ENCODE data around the gene PIGBOS1.
A peak's percentile ranks its signal among the peaks of the same experiment; 100 is the strongest.
"Not testable (repeated sequence)": the region's sequence is repeated elsewhere in the genome, so short reads cannot be mapped to it uniquely, and the experiment has no call there.

Gene PIGBOS1

DNA sequence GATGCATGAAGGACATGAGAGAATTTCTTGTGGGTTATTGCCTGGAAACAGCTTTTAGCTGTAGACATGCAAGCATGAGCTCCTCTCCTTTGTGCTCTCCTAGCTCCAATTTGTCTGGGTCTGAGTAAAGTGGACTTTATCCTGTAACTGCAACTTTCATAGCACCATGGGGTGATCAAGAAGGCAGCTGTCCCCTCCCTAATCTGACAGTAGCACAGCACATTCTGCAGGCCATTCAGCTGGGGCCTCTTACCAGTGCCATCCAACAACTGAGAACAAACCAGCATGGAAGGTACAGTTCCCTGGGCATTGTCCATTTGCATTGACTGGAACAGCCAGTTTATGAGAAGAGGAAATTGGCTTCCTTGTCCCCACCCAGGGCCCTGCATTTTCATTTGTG is 21.6 kb downstream of the PIGBOS1 start:
- no peak for DNase-seq (ENCODE audit: low read depth in 2 of 2)

DNA sequence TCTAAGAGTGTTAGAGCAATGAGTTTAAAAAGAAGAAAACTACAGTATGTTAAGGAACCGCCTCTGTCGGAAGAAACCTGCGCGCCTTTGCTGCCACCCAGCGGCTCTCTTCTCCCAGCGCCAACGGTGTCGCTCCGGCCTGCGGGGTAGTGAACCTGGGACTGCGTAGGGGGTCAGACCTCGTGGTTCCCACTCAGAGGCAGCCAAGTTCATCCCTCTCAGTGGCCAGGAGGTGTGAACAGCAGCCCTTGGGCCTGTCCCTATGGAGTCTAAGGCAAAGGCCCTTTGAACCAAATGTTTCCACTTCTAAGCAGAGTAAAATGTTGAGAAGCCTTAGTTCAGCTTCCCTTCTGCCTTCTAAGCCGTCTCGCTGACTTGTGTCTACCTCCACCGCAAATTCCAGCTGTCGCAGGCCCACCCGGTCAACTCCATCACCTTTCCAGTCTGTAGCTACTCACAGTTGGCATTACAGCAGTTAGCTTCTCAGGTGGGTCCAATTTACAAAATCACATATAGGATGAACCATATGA is 28.3 kb downstream of the PIGBOS1 start:
- peak; percentile 71 to 82 for DNase-seq (ENCODE audit: low read depth in 2 of 2)

DNA sequence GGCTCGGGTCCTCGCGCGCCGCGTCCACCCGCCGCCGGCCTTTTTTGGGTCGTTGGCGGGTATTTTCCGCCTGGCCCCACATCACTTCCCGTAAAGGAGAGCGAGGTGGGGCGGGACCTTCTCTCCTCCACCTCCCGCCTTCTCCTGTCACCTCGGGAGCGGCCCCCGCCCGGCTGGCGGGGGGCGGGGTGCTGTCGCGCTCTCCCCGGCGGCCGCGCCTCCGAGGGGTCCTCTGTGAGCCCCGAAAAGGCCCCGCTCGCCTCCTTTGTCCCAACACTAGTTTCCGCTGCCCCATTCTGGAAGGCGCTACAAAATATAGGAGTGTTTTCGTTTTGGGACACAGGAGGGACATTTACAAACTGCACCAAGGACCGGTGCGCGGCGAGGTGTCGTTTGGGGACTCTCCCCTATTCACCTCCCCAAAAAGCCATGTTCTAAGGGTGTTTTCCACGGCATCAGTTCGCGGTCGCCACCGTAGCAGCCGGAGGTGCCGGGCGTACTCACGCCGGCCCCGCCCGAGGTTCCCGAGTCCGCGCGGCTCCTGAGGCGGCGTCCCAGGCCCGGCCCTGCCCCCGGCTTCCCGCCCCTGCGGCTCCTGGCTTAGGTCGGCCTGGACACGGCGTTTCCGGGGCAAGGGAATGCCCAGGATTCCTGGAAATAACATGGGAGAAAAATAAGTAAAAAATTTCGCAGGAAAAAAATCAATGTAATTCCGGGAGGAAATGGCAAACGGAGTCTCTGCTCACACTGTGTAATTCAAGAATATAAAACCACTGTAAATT is 29.0 kb downstream of the PIGBOS1 start, which contains the start of gene RAB27A:
Gene RAB27A (minus strand): TSS at position 68 of the 782 bp plus-strand sequence. CDS start 54,879 bp downstream, outside the sequence.
- peak; percentile 68 to 76 for DNase-seq (ENCODE audit: low read depth in 2 of 2)

DNA sequence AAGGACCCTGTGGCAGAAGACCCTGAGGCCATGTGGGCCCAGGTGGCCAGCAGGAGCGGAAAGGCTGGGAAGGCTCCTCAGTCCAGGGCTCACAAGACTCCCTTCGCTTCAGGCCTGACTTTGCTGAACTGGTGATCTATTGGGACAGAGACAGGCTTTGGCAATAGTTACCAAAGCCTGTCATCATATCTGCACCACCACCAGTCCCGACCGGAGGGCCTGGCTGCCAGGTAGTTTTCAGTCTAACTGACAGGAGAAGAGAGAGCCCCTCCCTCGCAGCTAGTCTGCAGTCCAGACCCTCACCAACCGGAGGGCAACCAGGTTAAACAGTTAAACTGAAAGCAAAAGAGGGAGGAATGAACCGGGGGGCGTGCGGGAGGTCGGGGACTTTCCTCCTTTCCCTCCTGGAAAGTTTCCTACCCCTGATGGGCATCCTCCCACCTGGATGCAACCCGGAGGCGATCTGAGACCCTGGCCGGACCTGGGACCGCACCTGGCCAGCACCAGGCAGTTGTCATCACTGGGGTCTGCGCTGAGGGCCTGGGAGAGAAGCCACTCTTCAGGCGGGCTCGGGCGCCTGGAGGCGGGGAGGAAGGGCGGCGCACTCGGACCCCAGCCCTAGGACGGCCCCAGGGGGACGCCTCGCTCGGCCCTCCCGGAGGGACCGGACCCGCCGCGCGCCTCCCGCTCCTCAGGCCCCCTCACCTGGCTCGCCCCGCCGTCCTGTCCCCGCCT is 29.7 kb downstream of the PIGBOS1 start:
- DNase-seq (ENCODE audit: low read depth in 2 of 2), result no peak

DNA sequence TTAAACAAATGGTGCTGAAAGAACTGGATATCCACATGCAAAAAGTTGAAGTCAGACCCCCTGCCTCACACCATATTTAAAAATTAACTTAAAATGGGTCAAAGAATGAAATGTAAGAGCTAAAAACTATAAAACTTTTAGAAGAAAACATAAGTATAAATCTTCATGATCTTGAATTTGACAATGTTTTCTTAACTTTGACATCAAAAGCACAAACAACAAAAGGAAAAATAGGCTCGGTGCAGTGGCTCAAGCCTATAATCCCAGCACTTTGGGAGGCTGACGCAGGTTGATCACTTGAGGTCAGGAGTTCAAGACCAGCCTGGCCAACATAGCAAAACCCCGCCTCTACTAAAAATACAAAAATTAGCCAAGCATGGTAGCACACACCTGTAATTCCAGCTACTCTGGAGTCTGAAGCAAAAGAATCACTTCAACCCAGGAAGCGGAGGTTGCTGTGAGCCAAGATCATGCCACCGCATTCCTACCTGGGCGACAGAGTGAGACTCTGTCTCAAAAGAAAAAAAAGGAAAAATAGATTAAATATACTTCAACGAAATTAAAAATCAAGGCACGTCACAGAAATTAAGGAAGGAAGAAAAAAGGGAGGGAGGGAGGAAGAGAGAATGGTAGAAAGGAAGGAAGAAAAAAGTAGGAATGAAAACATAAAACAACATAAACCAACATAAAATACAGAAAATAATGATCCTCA is 30.8 kb downstream of the PIGBOS1 start:
- DNase-seq (ENCODE audit: low read depth in 2 of 2), result no peak

DNA sequence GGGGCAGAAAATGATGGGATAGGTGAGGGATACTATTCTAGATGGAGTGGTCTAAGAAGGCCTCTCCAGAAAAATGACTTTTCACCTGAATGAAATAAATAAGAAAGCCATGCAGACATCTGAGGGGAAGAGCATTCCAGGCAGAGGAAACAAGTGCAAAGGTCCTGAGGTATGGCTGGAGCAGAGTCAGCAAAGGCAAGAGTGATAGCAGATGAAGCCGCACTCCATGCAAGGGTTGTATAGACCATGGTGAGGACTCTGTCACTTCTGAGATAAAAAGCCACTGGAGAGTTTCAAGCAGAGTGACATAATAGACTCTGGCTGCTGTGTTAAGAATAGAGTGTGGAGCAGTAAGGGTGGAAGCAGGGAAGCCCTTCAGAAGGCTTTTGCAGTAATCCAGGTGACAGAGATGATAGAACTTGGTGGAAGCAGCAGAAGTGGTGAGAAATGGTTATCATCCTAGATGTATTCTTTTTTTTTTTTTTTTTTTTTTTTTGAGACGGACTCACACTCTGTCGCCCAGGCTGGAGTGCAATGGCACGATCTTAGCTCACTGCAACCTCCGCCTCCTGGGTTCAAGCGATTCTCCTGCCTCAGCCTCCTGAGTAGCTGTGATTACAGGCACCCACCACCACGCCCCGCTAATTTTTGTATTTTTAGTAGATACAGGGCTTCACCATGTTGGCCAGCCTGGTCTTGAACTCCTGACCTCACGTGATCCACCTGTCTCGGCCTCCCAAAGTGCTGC is 32.3 kb downstream of the PIGBOS1 start:
- DNase-seq (ENCODE audit: low read depth in 2 of 2), result not testable (repeated sequence)

DNA sequence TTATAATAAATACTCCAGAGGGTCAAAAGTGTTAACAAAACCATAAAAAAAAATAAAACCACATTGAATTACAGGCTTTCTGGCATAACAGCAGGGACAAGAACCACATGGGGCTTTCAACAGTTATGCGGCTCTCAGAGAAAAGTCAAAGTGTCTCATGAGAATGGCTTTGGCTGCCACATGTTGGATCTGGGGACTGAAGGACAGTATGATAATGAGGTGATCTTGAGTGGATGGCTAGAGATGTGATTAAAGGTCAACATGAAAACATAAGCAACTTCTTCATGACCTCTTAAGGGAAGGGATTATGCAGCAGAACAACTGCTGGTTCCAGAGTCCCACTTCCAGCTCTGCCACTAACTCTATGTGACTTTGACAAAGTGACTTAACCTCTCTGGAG is 34.5 kb downstream of the PIGBOS1 start:
- DNase-seq (ENCODE audit: low read depth in 2 of 2), result no peak

DNA sequence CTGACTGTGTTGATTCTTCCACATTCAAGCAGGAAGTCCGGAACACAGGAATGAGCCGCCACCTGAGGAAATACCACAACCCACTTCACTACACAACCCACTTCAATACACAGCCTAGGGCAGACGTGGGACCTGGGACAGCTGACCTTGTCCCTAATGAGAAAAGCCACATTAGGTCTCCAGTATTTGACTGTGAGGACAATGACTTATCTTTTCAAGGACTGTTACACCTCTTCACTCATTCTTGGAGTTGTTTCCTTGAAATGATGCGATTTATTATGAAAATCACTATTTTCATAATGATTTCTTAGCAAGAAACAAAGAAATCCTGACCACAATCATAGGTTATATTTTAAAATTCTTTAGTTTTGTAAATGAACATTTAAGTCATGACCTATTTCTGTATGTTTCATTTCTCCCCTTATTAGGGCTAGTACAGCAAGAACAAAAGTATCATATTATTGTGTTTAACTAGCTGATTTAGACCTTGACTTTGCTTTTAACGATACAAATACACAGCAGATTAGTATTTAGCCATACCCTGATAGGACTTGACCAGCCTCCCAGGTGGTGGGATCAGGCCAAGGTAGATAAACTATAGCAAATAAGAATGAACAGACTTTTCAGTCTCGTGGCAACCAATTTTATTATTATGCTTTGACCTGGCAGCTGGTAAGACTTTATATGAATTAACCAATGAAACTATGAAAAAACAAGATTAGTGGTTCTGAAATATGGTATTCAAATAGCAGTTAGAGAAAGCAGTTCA is 35.4 kb downstream of the PIGBOS1 start:
- no peak for DNase-seq (ENCODE audit: low read depth in 2 of 2)

DNA sequence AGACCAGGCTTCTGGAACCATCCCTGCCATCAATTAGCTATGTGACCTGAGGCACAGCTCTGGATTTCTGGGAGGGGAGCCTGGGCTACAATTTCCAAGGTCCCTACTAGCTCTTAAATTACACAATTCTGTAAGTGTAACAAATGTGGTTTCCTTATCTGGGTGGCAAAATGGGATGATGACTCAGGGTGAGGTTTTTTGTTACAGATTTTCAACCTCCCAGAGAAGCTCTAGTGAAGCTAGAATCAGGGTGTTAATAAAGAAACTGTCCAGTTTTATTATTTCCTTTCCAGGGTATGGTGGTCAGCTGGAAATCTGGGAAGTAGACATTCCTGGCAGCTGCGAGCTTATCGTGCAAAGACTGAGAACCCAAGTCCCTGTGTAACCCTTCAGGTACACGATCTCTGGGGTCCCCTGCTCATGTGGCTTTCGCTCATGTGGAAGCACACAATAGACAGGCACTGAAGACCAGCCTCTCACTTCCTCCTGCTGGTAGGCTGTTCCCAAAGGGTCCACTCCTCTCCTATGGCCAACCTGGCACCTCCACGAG is 36.6 kb downstream of the PIGBOS1 start:
- DNase-seq (ENCODE audit: low read depth in 2 of 2), result no peak

DNA sequence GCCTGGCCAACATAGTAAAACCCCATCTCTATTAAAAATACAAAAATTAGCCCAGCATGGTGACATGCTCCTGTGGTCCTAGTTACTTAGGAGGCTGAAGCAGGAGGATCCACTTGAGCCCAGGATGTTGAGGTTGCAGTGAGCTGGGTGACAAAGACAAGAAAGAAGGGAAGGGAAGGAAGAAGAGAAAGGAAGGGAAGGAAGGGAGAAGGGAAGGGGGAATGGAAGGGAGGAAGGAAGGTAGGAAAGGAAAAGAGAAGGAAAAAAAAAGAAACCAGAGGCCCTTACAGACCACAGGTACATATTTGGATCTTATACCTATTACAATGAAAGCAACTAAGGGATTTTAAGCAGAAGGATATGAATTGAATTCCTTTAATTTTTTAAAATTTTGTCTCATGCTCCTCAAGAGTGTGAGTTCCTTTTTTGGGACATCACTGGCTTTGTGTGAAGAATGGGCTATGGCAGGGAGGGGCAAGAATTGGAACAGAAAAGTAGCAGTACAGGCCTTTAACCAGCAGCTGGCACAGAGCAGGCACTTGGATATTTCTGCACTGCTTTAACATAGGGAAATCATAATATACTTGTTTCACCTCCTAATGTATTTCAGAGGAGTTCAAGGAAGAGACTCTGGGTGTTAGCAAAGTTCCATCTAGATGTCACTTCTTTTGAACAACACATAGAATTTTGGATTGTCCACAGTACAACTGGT is 37.2 kb downstream of the PIGBOS1 start:
- no peak for DNase-seq (ENCODE audit: low read depth in 2 of 2)

DNA sequence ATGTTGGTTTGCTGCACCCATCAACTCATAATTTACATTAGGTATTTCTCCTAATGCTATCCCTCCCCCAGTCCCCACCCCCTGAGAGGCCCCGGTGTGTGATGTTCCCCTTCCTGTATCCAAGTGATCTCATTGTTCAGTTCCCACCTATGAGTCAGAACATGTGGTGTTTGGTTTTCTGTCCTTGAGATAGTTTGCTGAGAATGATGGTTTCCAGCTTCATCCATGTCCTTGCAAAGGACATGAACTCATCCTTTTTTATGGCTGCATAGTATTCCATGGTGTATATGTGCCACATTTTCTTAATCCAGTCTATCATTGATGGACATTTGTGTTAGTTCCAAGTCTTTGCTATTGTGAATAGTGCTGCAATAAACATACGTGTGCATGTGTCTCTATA is 38.3 kb downstream of the PIGBOS1 start:
- not testable (repeated sequence) for DNase-seq (ENCODE audit: low read depth in 2 of 2)

DNA sequence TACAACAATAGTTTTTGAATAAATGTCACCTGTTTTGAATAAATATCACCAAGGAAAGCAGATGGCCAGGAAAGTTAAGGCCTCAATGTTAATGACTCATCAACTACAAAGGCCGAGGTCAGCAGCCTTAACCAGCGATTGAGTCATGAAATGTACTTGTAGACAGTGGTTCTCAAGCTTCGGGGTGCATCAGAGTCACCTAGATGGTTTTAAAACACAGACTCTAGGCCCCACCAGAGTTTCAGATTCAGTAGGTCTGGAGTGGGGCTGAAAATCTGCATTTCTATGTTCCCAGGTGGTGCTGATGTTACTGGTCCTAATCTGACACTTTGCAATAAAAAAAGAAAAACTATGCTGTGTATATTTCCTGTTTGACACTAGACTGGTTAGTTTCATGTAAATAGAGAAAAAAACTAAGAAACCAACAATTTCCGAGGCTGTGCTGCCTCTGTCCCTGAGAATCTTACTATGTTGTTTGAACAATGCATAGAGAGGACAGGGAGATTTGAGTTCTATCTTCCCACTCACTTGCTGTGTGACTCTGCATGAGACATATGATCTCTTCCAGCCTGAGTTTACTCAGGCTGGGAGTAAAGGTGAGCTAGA is 39.1 kb downstream of the PIGBOS1 start:
- DNase-seq (ENCODE audit: low read depth in 2 of 2), result peak in 1 of 2 donors; percentile 36

DNA sequence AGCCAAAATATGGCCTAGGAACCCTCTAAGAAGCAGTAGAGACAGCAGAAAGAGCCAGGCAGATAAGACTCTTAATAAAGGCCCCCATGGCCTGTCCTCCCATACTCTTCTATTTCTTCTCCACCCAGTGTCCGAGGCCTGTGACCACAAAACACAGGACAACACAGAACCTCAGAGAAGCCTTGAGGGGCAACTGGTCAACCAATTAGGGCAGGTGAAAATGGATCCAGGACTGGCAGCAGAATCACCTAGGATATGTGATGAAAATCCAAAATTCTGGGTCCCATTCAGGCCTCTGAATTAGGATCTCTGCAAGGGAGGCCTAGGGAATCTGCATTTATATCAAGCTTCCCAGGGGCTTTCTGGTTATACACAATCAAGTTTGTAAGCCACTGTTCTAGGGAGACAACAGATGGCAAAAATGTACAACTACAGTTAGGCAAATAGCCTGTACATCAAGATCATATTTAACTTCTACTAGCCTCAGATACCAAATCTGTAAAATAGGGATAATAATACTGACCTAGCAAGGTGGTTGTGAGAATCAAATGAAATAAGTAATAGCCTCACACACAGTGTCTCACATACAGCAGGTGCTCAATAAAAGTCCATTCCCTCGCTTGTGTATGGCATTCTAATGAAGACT is 39.7 kb downstream of the PIGBOS1 start:
- DNase-seq (ENCODE audit: low read depth in 2 of 2), result no peak

DNA sequence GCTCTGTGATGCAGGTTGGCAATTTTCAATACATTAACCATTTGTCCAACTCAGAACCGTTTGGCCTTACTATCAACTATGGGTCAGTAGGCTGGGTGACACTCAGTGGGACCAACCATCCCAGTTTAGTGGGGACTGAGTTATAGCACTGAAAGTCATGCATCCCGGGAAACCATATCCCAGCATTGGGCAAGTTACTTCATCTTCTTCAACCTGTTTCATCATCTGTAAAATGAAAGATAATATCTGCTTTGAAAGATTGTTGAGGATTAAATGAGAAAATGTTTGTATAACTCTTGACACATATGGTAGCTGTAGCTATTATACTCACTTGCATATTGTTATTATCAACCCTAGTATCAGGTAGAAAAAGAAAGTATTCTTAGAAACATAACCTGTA is 41.2 kb downstream of the PIGBOS1 start:
- no peak for DNase-seq (ENCODE audit: low read depth in 2 of 2)

DNA sequence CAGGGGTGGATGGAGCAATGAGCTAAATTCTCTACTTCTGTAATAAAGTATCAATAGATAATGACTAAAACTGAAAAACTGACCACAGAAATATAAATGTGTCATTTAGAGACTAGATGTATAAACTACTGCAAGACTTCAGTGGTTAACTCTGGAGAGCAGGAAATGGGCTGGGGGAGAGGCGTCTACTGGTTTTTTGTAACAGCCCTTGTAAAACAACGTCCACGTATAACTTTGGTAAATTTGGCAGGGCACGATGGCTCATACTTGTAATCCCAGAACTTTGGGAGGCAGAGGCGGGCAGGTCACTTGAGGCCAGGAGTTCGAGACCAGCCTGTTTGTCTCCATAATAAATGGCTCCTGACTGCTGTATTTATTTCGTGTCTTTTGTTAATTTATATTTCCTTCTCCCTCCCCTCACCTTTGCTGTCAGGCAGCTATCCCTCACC is 41.8 kb downstream of the PIGBOS1 start:
- no peak for DNase-seq (ENCODE audit: low read depth in 2 of 2)

DNA sequence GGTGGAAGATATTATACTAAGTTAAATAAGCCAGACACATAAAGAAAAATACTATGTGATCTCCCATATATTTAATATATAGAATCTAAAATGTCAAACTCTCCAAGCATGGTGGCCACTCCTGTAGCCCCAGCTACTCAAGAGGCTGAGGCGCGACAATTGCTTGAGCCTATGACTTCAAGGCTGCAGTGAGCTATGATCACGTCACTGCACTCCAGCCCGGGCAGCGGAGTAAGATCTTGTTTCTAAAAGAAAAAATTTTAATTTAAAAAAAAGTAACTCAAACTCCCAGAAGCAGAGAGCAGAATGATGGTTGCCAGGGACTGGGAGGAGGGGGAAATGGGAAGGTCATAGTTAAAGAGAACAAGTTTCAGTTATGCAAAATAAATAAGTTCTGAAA is 42.6 kb downstream of the PIGBOS1 start:
- no peak for DNase-seq (ENCODE audit: low read depth in 2 of 2)

DNA sequence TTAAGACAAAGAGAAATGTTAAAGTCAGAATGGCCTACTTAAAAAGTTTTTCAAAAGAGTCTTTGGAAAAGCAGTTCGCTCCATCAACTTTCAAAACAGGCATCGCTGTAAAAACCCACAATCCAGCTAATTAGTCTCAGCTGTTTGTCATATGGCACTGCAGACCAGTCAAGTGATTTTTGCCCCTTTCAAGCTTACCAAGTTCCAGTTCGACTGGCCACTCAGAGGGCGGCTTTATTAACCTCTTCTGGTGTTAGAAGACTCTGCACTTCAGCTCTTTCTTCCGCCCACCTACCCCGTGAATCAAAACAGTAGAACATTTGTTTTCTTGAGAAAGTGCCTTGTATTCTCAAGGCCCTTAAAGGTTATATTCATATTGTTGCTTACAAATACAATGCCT is 48.6 kb downstream of the PIGBOS1 start:
- no peak for DNase-seq (ENCODE audit: low read depth in 2 of 2)

DNA sequence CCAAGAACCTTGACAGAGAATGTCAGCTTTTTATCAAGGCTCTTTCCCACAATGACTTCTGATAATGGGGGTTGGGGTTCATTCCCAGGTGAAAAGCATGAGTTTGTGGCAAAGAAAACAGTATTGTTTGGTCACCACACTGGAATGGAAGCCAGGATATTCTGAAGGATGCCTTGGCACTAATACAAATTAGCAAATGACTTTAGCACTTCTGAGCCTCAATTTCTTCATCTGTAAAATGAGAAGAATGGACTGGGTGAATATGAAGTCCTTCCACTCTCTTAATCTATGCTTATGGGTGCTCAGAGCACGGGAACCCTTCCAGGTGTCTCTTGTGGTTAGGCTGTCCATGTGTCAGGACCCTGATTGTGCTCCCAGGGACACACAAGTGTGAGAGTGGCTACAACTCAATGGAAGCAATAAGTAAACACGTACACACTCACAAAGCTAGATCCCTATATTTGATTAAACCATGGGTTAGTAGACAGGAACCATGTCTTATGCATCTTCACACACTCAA is 50.7 kb downstream of the PIGBOS1 start:
- DNase-seq (ENCODE audit: low read depth in 2 of 2), result no peak

All from activated CD4-positive, alpha-beta T cell treated with anti-CD3 and anti-CD28 coated beads for 24 hours (primary cell).